CD1c-positive myeloid dendritic cell (primary cell): ENCODE results near the gene RBM23.

ENCODE experiments used
- DNase-seq: peaks from one replicate; pipeline ENCODE4 v3.0.0-alpha.2; 2016; ENCODE audit errors: extremely low spot score

The RBM23 gene

DNA sequence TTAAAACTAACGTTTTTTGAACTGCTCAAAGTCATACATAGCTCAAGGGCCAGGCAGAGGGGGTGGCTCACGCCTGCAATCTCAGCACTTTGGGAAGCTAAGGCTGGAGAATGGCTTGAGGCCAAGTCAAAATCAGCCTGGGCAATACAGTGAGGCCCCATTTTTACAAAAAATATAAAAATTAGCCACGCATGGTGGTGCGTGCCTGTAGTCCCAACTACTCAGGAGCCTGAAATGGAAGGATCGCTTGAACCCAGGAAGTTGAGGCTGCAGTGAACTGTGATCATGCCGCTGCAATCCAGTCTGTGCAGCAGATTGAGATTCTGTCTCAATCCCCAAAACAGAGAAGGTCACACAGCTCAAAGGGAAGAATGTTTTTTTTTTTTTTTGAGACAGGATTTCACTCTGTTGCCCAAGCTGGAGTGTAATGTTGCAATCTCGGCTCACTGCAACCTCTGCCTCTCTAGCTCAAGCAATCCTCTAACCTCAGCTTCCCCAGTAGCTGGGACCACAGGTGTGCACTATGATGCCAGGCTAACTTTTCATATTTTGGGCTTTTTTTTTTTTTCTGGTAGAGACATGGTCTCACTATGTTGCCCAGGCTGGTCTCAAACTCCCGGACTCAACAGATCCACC is 2.9 kb downstream of the RBM23 start:
- DNase-seq = peak; percentile 70

DNA sequence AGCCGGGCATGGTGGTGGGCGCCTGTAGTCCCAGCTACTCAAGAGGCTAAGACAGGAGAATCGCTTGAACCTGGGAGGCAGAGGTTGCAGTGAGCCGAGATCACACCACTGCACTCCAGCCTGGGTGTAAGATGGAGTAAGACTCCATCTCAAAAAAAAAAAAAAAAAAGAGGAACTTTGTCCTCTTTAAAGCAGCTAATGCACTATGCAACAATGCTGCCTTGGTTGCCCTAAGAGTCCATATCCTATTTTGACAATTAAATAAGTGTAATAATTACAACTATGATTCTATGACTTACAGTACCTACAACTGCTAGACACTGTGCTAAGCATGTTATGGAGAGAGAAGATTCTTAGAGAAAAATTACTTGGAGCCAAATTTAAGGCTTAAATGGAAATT is 4.1 kb downstream of the RBM23 start:
- DNase-seq = peak; percentile 27

GRCh38 chr14:22910916-22911315 is 8.0 kb downstream of the RBM23 start:
- DNase-seq = no peak

GRCh38 chr14:22908601-22909000 is 10.3 kb downstream of the RBM23 start:
- no peak for DNase-seq

GRCh38 chr14:22907429-22907828 is 11.5 kb downstream of the RBM23 start:
- no peak for DNase-seq

GRCh38 chr14:22906073-22906472 is 12.9 kb downstream of the RBM23 start:
- no peak for DNase-seq

GRCh38 chr14:22905627-22906026 is 13.3 kb downstream of the RBM23 start:
- DNase-seq = no peak

DNA sequence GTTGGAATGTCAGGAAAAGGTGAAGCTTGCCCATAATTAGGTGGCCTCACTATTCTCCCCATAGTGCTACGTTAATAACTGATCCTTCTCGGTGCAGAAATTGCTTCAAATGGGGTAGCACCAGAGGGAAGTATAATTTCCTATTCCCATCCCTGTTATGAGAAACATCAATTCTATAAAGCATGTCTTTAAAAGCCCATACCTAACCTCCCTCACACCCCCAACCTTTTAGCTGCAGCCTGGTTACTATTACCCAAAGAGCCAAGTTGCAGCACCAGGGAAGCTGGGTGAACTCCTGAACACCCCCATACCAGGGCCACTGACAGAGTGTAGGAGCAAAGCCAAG is 15.2 kb downstream of the RBM23 start:
- DNase-seq = no peak

DNA sequence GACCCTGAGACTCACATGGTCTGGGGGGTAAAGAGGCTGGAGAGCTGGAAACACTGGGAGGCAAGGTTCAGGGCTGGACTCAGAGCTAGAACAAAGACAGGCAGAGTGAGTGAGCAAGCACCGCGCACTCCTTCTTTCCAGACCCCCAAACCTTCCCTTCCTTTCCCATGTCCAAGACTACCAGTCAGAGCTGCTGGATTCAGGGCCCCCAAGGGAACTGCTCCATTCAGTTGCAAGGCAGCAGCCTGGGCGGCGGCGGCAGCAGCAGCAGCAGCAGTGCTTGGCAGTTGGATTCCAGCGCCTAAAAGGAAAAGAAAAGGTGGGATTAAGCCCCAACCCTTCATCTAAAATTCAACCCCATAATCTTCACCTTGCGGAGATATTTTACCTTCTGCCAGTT is 17.1 kb downstream of the RBM23 start:
- DNase-seq = no peak

GRCh38 chr14:22900081-22900799 is 18.7 kb downstream of the RBM23 start:
- DNase-seq = peak; percentile 68

DNA sequence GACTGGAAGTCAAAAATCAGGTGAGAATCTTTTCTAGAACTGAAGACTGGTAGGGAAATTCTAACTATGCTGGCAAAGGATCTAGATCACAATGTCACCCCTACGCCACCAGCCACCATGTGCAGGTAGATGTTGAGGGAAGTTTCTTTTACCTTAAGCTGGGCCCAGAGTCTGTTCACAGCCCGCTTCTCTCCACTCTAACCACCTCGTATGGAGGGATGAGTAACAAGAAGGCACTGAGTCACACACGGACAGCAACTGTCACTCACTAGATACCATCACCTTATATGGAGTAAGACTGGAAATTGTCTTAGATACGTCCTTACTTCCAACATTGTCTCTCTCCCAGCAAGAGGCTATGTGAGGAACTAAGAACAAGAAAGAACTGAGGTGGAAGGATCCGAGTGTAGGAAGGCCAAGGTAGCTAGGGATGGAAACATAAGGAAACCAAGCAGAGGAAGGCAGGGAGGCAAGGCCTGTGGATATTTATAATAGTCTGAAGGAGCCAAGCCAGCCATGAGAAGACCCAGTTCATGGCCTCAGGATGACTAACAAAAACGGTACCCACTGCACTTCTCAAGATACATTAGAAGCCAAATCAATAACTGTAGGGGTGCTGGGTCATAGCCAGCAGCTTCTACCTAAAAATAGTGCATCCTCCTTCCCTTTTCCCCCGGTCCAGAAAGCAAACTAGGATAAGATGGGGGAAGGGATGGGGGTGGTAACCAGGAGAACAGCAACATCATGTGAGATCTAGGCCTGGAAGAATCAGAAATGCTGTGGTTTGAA is 20.5 kb downstream of the RBM23 start:
- no peak for DNase-seq

GRCh38 chr14:22897357-22897756 is 21.6 kb downstream of the RBM23 start:
- no peak for DNase-seq

- DNase-seq = no peak
Observed at GRCh38 chr14:22896760-22897159, 22.2 kb downstream of the RBM23 start.

DNA sequence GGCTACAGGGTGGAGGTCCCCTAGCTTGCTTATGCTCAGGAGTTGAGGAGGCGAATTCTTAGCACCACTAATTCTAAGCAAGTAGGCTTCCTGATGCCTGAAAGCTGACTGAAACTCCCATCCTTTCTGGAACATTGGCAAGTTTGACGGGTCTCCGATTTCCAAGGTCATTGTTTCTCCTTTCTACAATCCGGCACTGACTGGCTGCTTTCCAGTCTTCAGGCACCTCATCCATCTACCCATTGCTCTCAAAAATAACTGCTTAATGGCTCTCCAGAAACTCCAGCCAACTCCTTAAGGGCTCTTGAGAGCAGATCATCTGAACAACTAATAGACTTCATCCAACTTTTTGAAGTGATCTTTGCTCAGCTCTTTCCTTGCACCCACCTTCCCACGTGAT is 22.6 kb downstream of the RBM23 start:
- no peak for DNase-seq

- DNase-seq = no peak
Observed at GRCh38 chr14:22895402-22895801, 23.5 kb downstream of the RBM23 start.

DNA sequence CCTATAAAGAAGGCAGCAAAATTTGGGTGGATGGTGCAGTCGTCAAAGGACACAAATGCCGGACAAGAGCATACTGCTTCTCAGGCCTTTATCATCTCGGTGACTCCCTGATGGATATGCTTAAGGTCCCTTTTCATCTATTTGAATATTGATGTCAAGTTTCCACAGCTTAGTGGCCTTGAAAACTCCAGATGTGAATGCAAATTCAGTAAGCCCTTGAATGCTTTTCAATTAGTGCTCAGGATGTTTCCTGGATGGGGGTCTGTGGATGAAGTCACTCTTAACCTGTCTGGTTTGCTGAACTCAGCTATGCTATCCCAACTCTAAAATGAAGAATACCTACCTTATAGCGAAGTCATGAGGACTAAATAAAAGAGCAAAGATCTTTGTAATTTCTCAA is 25.2 kb downstream of the RBM23 start:
- no peak for DNase-seq

- DNase-seq = no peak
Observed at GRCh38 chr14:22892488-22892887, 26.5 kb downstream of the RBM23 start.

DNA sequence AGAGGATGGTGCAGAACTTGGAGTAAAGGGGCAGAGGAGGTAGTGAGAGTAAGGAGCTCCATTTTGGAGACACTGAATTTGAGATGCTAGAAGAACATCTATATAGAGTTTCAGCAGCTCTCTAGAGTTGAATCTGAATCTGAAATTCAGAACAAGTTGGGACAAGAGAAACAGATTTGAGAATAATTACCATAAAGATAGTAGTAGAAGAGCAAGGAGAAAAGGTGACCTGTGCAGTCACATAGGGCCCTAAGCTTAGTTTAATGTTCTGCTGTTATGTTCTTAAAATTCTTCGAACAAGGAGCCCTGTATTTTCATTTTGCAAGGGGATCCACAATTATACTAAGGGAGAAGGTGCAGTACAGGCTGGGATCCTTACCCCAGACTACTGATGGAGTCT is 28.5 kb downstream of the RBM23 start:
- DNase-seq = no peak

GRCh38 chr14:22888662-22889061 is 30.3 kb downstream of the RBM23 start:
- no peak for DNase-seq

DNA sequence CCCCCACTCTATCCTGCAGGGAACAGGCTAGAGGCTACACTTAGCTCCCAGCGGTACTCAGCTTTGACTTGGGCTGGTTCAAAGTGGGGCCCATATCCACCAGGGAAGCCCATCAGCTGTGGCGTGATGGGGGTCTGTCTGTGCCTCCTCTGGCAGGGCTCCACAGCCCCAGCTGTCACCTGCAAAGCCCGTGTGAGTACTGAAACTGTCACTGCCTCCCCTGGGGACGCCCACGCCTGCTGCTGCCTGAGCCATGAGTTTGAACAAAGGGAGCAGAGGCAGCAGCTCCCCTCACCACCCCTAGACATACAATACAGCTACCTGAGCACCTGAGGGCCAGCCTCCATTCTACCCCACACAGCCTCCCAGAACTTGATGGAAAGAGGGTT is 31.0 kb downstream of the RBM23 start:
- DNase-seq = no peak

- DNase-seq = peak; percentile 60
Observed at GRCh38 chr14:22887260-22887989, 31.5 kb downstream of the RBM23 start.

GRCh38 chr14:22886500-22887259 is 32.3 kb downstream of the RBM23 start:
- peak; percentile 71 for DNase-seq
